ENCODE measurements around the gene MUC2. TPM values are rescaled to one million over a fixed set of nuclear protein-coding genes. Genes with fewer than 3 reads are reported as not detected.

Gene MUC2
- total and polyA plus RNA-seq, 2 experiments from 2014 or later: 0.03 TPM; not detected in 1

DNA sequence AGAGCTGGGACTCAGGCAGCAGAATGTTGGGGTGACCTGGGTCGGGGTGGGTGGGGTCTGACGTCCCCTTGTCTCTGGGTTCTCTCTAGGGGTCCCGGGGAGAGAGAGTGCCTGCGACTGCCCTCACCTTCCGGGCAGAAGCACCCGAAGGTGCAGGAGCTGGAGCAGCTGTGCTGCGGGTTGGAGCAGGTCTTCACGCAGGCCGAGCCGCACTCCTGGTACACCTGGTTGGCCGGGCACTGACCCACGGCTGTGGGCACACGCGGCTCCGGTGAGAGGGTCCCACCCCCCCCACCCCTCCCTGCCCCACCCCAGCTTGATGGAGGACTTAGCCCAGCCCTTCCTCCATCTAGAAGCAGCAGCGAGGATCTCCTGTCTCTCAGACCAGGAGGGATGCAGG is 44.6 kb upstream of the MUC2 start:
- H3K36me3 ChIP-seq: no peaks in the 10 kb centered on the region
- H3K27me3 ChIP-seq: no peaks in the 10 kb centered on the region
- no peaks in the 10 kb centered on the region for H3K9me3 ChIP-seq (ENCODE audit: low read depth)
- H3K4me1 ChIP-seq (ENCODE audit: low read depth): no peaks in the 10 kb centered on the region
- DNase-seq (ENCODE audit: low read depth in 1 of 2, low spot score in 1 of 2): no peak
- H3K4me3 ChIP-seq: no peak overlapping the region
- no peak overlapping the region for H3K27ac ChIP-seq
- TF ChIP-seq, protein P1, sequence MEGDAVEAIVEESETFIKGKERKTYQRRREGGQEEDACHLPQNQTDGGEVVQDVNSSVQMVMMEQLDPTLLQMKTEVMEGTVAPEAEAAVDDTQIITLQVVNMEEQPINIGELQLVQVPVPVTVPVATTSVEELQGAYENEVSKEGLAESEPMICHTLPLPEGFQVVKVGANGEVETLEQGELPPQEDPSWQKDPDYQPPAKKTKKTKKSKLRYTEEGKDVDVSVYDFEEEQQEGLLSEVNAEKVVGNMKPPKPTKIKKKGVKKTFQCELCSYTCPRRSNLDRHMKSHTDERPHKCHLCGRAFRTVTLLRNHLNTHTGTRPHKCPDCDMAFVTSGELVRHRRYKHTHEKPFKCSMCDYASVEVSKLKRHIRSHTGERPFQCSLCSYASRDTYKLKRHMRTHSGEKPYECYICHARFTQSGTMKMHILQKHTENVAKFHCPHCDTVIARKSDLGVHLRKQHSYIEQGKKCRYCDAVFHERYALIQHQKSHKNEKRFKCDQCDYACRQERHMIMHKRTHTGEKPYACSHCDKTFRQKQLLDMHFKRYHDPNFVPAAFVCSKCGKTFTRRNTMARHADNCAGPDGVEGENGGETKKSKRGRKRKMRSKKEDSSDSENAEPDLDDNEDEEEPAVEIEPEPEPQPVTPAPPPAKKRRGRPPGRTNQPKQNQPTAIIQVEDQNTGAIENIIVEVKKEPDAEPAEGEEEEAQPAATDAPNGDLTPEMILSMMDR (IDR thresholded peaks at IDR 0.05; ENCODE audit: low read depth, low read length): no peak

DNA sequence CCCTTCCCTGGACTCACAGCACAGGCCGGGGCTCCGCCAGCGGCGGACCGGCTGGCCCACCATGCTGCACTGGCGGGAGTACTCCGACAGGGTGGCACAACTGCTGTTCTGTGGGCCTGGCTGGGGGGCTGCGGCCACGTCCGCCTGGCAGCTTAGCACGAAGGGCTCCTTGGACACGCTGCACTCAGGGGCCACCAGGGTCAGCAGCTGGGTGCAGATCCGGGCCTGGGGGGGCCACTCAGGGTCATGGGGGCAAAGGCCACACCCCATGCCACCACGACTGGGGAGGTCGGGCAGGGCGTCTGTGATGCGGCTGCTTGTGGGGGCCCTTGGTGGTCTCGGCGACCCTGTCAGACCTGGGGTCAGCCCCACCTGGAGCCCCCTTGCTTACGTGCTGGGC is 44.1 kb upstream of the MUC2 start:
- Histone ChIP-seq H3K36me3 (no peaks in the 10 kb centered on the region), H3K27ac (no peak overlapping the region), H3K4me3 (no peak overlapping the region), H3K9me3 (ENCODE audit: low read depth) (no peaks in the 10 kb centered on the region), H3K4me1 (ENCODE audit: low read depth) (no peaks in the 10 kb centered on the region), H3K27me3 (no peaks in the 10 kb centered on the region)
- TF ChIP-seq, protein P1 (IDR thresholded peaks at IDR 0.05; ENCODE audit: low read depth, low read length): no peak
- no peak for DNase-seq (ENCODE audit: low read depth in 1 of 2, low spot score in 1 of 2)

DNA sequence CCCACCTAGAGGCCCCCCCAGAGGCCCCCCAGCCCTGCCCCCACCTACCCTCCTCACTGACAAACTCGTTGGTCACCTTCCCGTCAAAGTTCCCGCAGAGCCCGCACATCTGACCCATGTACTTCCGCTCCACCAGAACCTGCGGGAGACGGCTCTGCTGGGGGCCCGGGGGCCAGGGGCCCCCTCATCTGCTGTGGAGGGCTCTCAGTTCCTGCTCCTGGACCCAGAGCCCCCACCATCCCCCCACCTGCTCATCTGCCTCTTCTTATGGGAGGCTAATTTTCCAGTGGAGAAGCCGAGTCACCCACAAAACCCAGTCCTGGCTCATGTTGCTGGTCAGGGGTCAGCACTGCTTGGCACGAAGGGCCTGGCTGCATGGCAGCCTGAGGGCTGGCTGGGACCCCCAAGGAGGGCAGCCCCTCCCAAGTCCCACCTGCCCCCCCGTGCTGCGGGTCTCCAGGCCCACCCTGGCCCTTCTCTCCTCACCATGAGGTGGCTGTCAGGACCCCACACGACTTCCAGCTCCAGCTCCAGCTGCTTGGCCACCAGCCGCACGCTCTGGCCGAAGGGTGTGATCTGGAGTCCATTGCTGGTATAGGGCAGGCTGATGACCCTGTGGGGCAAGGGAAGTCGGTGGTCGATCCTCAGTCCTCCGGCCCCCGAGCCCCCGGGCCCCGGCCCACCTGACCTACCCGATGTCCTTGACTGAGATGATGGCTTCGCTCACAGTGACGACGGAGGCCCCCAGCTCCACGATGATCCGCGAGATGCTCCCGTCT is 43.4 kb upstream of the MUC2 start:
- Histone ChIP-seq H3K9me3 (ENCODE audit: low read depth) (no peaks in the 10 kb centered on the region), H3K4me1 (ENCODE audit: low read depth) (no peaks in the 10 kb centered on the region), H3K27ac (no peak overlapping the region), H3K36me3 (no peaks in the 10 kb centered on the region), H3K27me3 (no peaks in the 10 kb centered on the region), H3K4me3 (no peak overlapping the region)
- no peak for DNase-seq (ENCODE audit: low read depth in 1 of 2, low spot score in 1 of 2)
- TF ChIP-seq, protein P1 (IDR thresholded peaks at IDR 0.05; ENCODE audit: low read depth, low read length): no peak

DNA sequence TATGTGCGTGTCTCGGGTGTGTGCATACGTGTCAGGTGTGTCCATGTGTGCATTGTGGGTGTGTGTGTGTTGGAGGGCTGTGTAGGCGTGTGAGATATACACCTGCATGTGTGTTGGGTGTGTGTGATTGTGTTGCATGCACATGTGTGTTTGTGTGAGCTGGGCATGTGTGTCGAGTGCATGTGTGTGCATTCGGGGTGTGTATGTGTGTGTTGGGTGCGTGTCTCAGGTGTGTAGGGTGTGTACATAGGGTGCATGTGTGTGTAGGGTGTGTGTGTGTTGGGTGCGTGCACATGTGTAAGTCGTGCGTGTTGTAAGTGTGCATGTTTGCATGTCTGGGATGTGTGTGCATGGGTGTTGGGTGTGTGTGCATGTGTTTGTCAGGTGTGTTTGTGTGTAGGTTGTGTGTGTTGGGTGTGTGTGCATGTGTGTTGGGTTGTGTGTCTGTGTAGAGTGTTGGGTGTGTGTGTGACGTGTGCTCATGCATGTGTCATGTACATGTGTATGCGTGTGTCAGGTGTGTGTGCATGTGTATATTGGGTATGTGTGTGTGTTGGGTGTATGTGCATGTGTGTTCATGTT is 42.3 kb upstream of the MUC2 start:
- no peak overlapping the region for H3K27ac ChIP-seq
- H3K36me3 ChIP-seq: no peaks in the 10 kb centered on the region
- no peak overlapping the region for H3K4me3 ChIP-seq

DNA sequence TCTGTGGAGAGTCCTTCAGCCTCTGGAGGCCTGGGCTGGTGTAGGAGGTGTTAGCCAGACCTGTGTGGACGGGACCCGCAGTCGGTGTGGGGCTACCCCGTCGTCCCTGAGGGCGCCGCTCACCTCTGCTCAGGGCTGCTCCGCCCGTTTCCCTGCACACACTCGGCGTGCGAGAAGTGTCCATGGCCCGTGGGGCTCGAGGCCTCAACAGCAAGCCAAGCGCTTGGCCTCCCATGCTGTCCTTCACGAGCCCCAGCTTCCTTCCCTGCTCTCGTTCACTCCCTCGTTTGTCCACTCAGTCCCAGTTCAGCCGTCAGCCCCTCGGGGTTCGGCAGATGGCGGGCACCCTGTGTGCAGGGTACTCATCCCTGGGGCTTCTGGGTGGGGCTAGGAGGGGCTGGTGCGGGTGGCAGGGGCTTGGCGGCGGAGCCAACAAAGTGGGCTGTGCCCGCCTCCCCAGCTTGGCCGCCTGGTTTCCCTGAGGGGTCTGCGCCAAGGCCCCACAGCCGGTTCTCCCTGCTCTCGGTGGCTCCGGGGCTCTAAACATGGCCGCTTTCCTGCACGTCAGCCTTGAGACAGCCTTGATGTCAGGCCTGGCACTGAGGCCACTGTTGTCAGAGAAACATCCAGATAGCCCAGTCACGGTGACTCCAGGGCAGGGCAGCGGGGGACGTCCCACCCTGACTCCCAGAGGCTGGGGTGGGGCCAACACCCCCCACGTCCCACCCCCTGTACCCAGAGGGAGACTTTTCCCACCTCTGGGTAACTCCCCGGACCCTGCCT is 41.5 kb upstream of the MUC2 start:
- no peak overlapping the region for H3K27ac ChIP-seq
- no peak overlapping the region for H3K4me3 ChIP-seq
- DNase-seq (ENCODE audit: low read depth in 1 of 2, low spot score in 1 of 2): no peak
- H3K4me1 ChIP-seq (ENCODE audit: low read depth): no peaks in the 10 kb centered on the region
- no peaks in the 10 kb centered on the region for H3K9me3 ChIP-seq (ENCODE audit: low read depth)
- H3K36me3 ChIP-seq: no peaks in the 10 kb centered on the region
- TF ChIP-seq, protein P1 (IDR thresholded peaks at IDR 0.05; ENCODE audit: low read depth, low read length): no peak
- no peaks in the 10 kb centered on the region for H3K27me3 ChIP-seq

More for the DNA sequence above, 42.3 kb upstream of the MUC2 start:
- Histone ChIP-seq H3K9me3 (ENCODE audit: low read depth) (no peaks in the 10 kb centered on the region), H3K27me3 (no peaks in the 10 kb centered on the region), H3K4me1 (ENCODE audit: low read depth) (no peaks in the 10 kb centered on the region)
- DNase-seq (ENCODE audit: low read depth in 1 of 2, low spot score in 1 of 2): no peak
- TF ChIP-seq, protein P1 (IDR thresholded peaks at IDR 0.05; ENCODE audit: low read depth, low read length): no peak
